Duodenal mucosa (tissue), 2 donors: ENCODE data around the gene NMUR1.
A peak's percentile ranks its signal among the peaks of the same experiment; 100 is the strongest.
"Not testable (repeated sequence)": the region's sequence is repeated elsewhere in the genome, so short reads cannot be mapped to it uniquely, and the experiment has no call there.

Experiments
- H3K27ac ChIP-seq: one replicate; pipeline ENCODE4 v1.7.0; 2013; ENCODE audit warnings: low read depth, low read length
- H3K27me3 ChIP-seq, 2 donors: one replicate each; pipeline ENCODE4 v1.7.0; 2013; ENCODE audit warnings: low read length in 2 of 2, control low read depth in 1 of 2; ENCODE audit not compliant: insufficient read depth in 2 of 2, control insufficient read depth in 1 of 2
- H3K36me3 ChIP-seq, 2 donors: one replicate each; pipeline ENCODE4 v1.7.0; 2013; ENCODE audit warnings: low read length in 2 of 2, control low read depth in 1 of 2; ENCODE audit not compliant: insufficient read depth in 2 of 2, control insufficient read depth in 1 of 2
- H3K4me1 ChIP-seq, 2 donors: one replicate each; pipeline ENCODE4 v1.7.0; 2013; ENCODE audit warnings: low read length in 2 of 2, control low read depth in 1 of 2; ENCODE audit not compliant: insufficient read depth in 2 of 2, control insufficient read depth in 1 of 2
- H3K4me3 ChIP-seq, 2 donors: one replicate each; pipeline ENCODE4 v1.7.0; 2013; ENCODE audit warnings: low read length in 2 of 2, low read depth in 1 of 2
- H3K9ac ChIP-seq, 2 donors: one replicate each; pipeline ENCODE4 v1.7.0; 2013; ENCODE audit warnings: low read length in 2 of 2, low read depth in 1 of 2
- H3K9me3 ChIP-seq, 2 donors: one replicate each; pipeline ENCODE4 v1.7.0; 2013; ENCODE audit warnings: low read length in 2 of 2, control low read depth in 1 of 2; ENCODE audit not compliant: control insufficient read depth in 1 of 2

Gene NMUR1

GRCh38 chr2:231530099-231531011 is at the start of gene NMUR1:
NMUR1 (minus strand) TSS chr2:231530445; CDS start chr2:231530361, 84 bp downstream.
- peaks cover 0 to 6% of the 10 kb centered on the region in 2 donors for H3K27me3 ChIP-seq
- H3K9me3 ChIP-seq: no peaks in the 10 kb centered on the region
- H3K36me3 ChIP-seq: no peaks in the 10 kb centered on the region
- H3K27ac ChIP-seq: no peak within 1 kb of the TSS
- H3K4me3 ChIP-seq: peak within 1 kb of the TSS; percentile 28 to 57
- H3K4me1 ChIP-seq: peaks cover 5 to 19% of the 10 kb centered on the region in 2 donors
- H3K9ac ChIP-seq: peak within 1 kb of the TSS in 1 of 2 donors; percentile 32

GRCh38 chr2:231579560-231579959 is 49.3 kb upstream of the NMUR1 start:
- Histone ChIP-seq H3K9me3 (no peaks in the 10 kb centered on the region), H3K27ac (no peak overlapping the region), H3K4me1 (no peaks in the 10 kb centered on the region), H3K27me3 (no peaks in the 10 kb centered on the region), H3K9ac (no peak overlapping the region), H3K4me3 (no peak overlapping the region), H3K36me3 (no peaks in the 10 kb centered on the region)

DNA sequence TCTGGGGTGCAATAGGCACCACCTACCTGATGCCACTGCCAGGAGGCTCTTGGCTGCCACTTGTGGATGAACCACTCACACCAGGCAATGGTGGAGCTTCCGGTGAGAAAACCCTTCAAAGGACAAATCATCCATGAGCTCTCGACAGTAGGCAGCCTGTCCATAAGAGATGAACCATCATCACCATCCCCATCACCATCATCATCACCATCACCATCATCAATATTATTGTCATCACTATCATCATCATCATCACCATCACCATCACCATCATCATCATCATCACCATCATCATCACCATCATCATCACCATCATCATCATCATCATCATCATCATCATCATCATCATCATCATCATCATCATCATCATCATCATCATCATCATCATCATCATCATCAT is 48.4 kb upstream of the NMUR1 start:
- H3K36me3 ChIP-seq, H3K27me3 ChIP-seq: not testable (repeated sequence)

GRCh38 chr2:231576465-231576864 is 46.2 kb upstream of the NMUR1 start:
- no peaks in the 10 kb centered on the region for H3K9me3 ChIP-seq
- H3K4me3 ChIP-seq: no peak overlapping the region
- no peak overlapping the region for H3K27ac ChIP-seq
- H3K27me3 ChIP-seq: no peaks in the 10 kb centered on the region
- no peaks in the 10 kb centered on the region for H3K4me1 ChIP-seq
- no peaks in the 10 kb centered on the region for H3K36me3 ChIP-seq
- no peak overlapping the region for H3K9ac ChIP-seq

More for the DNA sequence above, 48.4 kb upstream of the NMUR1 start:
- H3K9me3 ChIP-seq, H3K9ac ChIP-seq, H3K4me3 ChIP-seq, H3K4me1 ChIP-seq, H3K27ac ChIP-seq: not testable (repeated sequence)

GRCh38 chr2:231575612-231576256 is 45.5 kb upstream of the NMUR1 start:
- H3K4me3 ChIP-seq: no peak overlapping the region
- no peak overlapping the region for H3K27ac ChIP-seq
- no peaks in the 10 kb centered on the region for H3K36me3 ChIP-seq
- no peaks in the 10 kb centered on the region for H3K27me3 ChIP-seq
- no peaks in the 10 kb centered on the region for H3K9me3 ChIP-seq
- no peaks in the 10 kb centered on the region for H3K4me1 ChIP-seq
- H3K9ac ChIP-seq: no peak overlapping the region

- no peak overlapping the region for H3K27ac ChIP-seq
- no peak overlapping the region for H3K4me3 ChIP-seq
- H3K4me1 ChIP-seq: no peaks in the 10 kb centered on the region
- no peaks in the 10 kb centered on the region for H3K36me3 ChIP-seq
- H3K9me3 ChIP-seq: no peaks in the 10 kb centered on the region
- no peaks in the 10 kb centered on the region for H3K27me3 ChIP-seq
- H3K9ac ChIP-seq: no peak overlapping the region
Observed at GRCh38 chr2:231573698-231574421, 43.6 kb upstream of the NMUR1 start.

GRCh38 chr2:231573096-231573495 is 42.9 kb upstream of the NMUR1 start:
- no peak overlapping the region for H3K27ac ChIP-seq
- H3K27me3 ChIP-seq: no peaks in the 10 kb centered on the region
- no peak overlapping the region for H3K4me3 ChIP-seq
- no peak overlapping the region for H3K9ac ChIP-seq
- H3K4me1 ChIP-seq: no peaks in the 10 kb centered on the region
- H3K9me3 ChIP-seq: no peaks in the 10 kb centered on the region
- no peaks in the 10 kb centered on the region for H3K36me3 ChIP-seq

DNA sequence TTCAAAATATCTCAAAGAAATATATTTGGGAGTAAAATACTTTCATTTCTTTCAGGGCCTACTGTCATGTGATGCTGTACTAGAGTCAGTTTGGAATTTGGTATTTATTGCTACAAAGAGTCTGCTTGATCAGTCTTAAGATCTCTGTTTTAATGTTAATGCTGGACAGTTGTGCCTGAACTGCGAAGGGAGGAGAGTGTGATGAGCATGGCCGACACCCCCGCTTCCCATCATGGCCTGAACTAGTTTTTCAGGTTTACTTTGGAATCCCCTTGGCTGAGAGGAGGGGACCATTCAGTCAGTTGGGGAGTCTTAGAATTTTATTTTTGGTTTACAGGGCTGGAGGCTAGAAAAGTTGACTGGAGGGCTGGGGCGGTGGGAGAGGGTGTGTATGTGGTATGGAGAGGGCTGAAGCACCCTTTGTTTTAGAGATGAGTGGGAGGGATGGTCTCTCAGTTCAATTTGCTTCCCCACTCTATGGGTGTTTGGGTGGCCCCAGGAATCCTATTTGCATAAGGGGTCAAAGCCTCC is 41.5 kb upstream of the NMUR1 start:
- H3K27ac ChIP-seq: no peak overlapping the region
- H3K4me3 ChIP-seq: no peak overlapping the region
- no peak overlapping the region for H3K9ac ChIP-seq
- H3K9me3 ChIP-seq: no peaks in the 10 kb centered on the region
- no peaks in the 10 kb centered on the region for H3K36me3 ChIP-seq
- no peaks in the 10 kb centered on the region for H3K4me1 ChIP-seq
- H3K27me3 ChIP-seq: no peaks in the 10 kb centered on the region

DNA sequence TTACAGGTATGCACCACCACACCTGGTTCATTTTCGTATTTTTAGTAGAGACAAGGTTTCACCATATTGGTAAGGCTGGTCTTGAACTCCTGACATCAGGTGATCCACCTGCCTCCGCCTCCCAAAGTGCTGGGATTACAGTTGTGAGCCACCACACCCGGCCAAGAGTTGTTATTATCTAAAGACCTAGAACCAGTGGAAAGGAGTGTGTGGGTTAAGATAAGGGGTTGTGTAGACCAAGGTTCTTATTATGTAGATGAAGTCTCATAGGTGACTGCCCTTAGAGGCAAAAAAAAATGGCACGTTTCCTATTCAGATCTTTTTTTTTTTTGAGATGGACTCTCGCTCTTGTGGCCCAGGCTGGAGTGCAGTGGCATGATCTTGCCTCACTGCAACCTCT is 40.7 kb upstream of the NMUR1 start:
- not testable (repeated sequence) for H3K4me3 ChIP-seq, H3K27me3 ChIP-seq, H3K4me1 ChIP-seq, H3K9me3 ChIP-seq, H3K36me3 ChIP-seq, H3K27ac ChIP-seq, H3K9ac ChIP-seq
